ENCODE data around the gene HENMT1. TPM values are rescaled to one million over a fixed set of nuclear protein-coding genes. Genes with fewer than 3 reads are reported as not detected.

The HENMT1 gene
- total RNA-seq, 1 donor from 2014 or later, result 0.98 TPM

DNA sequence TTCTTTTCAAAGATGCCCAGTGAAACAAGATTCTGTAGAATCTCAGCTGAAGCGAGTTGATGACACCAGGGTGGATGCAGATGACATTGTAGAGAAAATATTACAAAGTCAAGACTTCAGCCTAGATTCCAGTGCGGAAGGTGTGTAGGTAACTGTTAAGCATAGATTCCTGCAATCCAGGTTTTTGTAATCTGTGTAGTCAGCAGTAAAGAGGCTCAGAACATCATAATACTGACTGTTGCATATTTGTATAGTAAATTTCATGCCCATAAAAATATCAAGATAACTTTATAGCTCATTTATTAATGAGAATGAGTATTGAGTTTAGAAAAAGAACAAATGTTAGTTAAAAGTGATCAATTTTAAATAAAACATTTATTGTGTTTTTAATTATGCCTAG lies 32.2 kb downstream of the HENMT1 start:
- H3K4me3 ChIP-seq, result no peak overlapping the region
- peaks cover 0 to 5% of the 10 kb centered on the region in 2 donors for H3K36me3 ChIP-seq
- TF ChIP-seq POLR2AphosphoS5 (IDR thresholded peaks at IDR 0.05; ENCODE audit: insufficient read depth in 1 of 2, low read depth in 1 of 2) (no peak), POLR2A (IDR thresholded peaks at IDR 0.05) (no peak)
- TF ChIP-seq, protein P1, sequence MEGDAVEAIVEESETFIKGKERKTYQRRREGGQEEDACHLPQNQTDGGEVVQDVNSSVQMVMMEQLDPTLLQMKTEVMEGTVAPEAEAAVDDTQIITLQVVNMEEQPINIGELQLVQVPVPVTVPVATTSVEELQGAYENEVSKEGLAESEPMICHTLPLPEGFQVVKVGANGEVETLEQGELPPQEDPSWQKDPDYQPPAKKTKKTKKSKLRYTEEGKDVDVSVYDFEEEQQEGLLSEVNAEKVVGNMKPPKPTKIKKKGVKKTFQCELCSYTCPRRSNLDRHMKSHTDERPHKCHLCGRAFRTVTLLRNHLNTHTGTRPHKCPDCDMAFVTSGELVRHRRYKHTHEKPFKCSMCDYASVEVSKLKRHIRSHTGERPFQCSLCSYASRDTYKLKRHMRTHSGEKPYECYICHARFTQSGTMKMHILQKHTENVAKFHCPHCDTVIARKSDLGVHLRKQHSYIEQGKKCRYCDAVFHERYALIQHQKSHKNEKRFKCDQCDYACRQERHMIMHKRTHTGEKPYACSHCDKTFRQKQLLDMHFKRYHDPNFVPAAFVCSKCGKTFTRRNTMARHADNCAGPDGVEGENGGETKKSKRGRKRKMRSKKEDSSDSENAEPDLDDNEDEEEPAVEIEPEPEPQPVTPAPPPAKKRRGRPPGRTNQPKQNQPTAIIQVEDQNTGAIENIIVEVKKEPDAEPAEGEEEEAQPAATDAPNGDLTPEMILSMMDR (IDR thresholded peaks at IDR 0.05), result no peak
- no peaks in the 10 kb centered on the region for H3K9me3 ChIP-seq
- no peaks in the 10 kb centered on the region for H3K27me3 ChIP-seq
- H3K4me1 ChIP-seq, result no peaks in the 10 kb centered on the region
- no peak overlapping the region for H3K27ac ChIP-seq
- intact Hi-C loops (cut with DNase I), result no loop called here
- no peak for DNase-seq (ENCODE audit: extremely low spot score in 2 of 2)

GRCh38 chr1:108627951-108628350 lies 32.9 kb downstream of the HENMT1 start:
- intact Hi-C loops (cut with DNase I), result no loop called here
- TF ChIP-seq, protein P1 (IDR thresholded peaks at IDR 0.05), result no peak
- no peak for TF ChIP-seq POLR2AphosphoS5 (IDR thresholded peaks at IDR 0.05; ENCODE audit: insufficient read depth in 1 of 2, low read depth in 1 of 2)
- TF ChIP-seq POLR2A (IDR thresholded peaks at IDR 0.05), result no peak
- no peaks in the 10 kb centered on the region for H3K9me3 ChIP-seq

GRCh38 chr1:108627256-108627655 lies 33.6 kb downstream of the HENMT1 start:
- intact Hi-C loops (cut with DNase I), result no loop called here
- H3K9me3 ChIP-seq, result no peaks in the 10 kb centered on the region
- H3K27me3 ChIP-seq, result no peaks in the 10 kb centered on the region

More at GRCh38 chr1:108627951-108628350, 32.9 kb downstream of the HENMT1 start:
- no peak overlapping the region for H3K27ac ChIP-seq
- no peak for DNase-seq (ENCODE audit: extremely low spot score in 2 of 2)
- H3K4me1 ChIP-seq, result no peaks in the 10 kb centered on the region
- no peaks in the 10 kb centered on the region for H3K27me3 ChIP-seq
- no peak overlapping the region for H3K4me3 ChIP-seq
- H3K36me3 ChIP-seq, result peaks cover 0 to 5% of the 10 kb centered on the region in 2 donors

GRCh38 chr1:108624069-108624468 lies 36.8 kb downstream of the HENMT1 start:
- TF ChIP-seq POLR2A (IDR thresholded peaks at IDR 0.05), result no peak
- TF ChIP-seq, protein P1 (IDR thresholded peaks at IDR 0.05), result no peak
- no peak for TF ChIP-seq POLR2AphosphoS5 (IDR thresholded peaks at IDR 0.05; ENCODE audit: insufficient read depth in 1 of 2, low read depth in 1 of 2)
- no peaks in the 10 kb centered on the region for H3K27me3 ChIP-seq
- no peaks in the 10 kb centered on the region for H3K4me1 ChIP-seq
- DNase-seq (ENCODE audit: extremely low spot score in 2 of 2), result no peak
- intact Hi-C loops (cut with DNase I), result no loop called here
- no peaks in the 10 kb centered on the region for H3K36me3 ChIP-seq
- no peak overlapping the region for H3K27ac ChIP-seq
- H3K9me3 ChIP-seq, result no peaks in the 10 kb centered on the region
- H3K4me3 ChIP-seq, result no peak overlapping the region

More at GRCh38 chr1:108627256-108627655, 33.6 kb downstream of the HENMT1 start:
- Histone ChIP-seq H3K4me3 (no peak overlapping the region), H3K4me1 (no peaks in the 10 kb centered on the region), H3K27ac (no peak overlapping the region), H3K36me3 (peaks cover 0 to 5% of the 10 kb centered on the region in 2 donors)
- TF ChIP-seq POLR2A (IDR thresholded peaks at IDR 0.05) (no peak), POLR2AphosphoS5 (IDR thresholded peaks at IDR 0.05; ENCODE audit: insufficient read depth in 1 of 2, low read depth in 1 of 2) (no peak)
- TF ChIP-seq, protein P1 (IDR thresholded peaks at IDR 0.05), result no peak
- DNase-seq (ENCODE audit: extremely low spot score in 2 of 2), result no peak

GRCh38 chr1:108617724-108618056 lies 43.2 kb downstream of the HENMT1 start:
- H3K27me3 ChIP-seq, result no peaks in the 10 kb centered on the region
- intact Hi-C loops (cut with DNase I), result no loop called here
- H3K27ac ChIP-seq, result no peak overlapping the region
- H3K36me3 ChIP-seq, result no peaks in the 10 kb centered on the region
- DNase-seq (ENCODE audit: extremely low spot score in 2 of 2), result no peak
- no peaks in the 10 kb centered on the region for H3K9me3 ChIP-seq
- H3K4me3 ChIP-seq, result no peak overlapping the region
- no peaks in the 10 kb centered on the region for H3K4me1 ChIP-seq
- TF ChIP-seq POLR2AphosphoS5 (IDR thresholded peaks at IDR 0.05; ENCODE audit: insufficient read depth in 1 of 2, low read depth in 1 of 2), result no peak
- TF ChIP-seq, protein P1 (IDR thresholded peaks at IDR 0.05), result no peak

Data from vagina (tissue), 2 donors.